ENCODE measurements around the gene MYOG.
A peak's percentile ranks its signal among the peaks of the same experiment; 100 is the strongest.

MYOG gene

GRCh38 chr1:203090421-203091198 lies 4.8 kb upstream of the MYOG start:
- no peak for DNase-seq

- no peak for DNase-seq
These were observed 3.8 kb upstream of the MYOG start for GRCh38 chr1:203089651-203090045.

- DNase-seq, result no peak
These were observed 3.3 kb upstream of the MYOG start for GRCh38 chr1:203089001-203089650.

GRCh38 chr1:203088441-203088840 lies 2.6 kb upstream of the MYOG start:
- no peak for DNase-seq

- DNase-seq, result no peak
These were observed 1.4 kb upstream of the MYOG start for GRCh38 chr1:203086992-203087763.

- no peak for DNase-seq
These were observed 954 bp downstream of the MYOG start for GRCh38 chr1:203084588-203085527.

- no peak for DNase-seq
These were observed 2.3 kb downstream of the MYOG start for GRCh38 chr1:203083463-203083921.

- no peak for DNase-seq
These were observed 3.0 kb downstream of the MYOG start for GRCh38 chr1:203082571-203083462.

- no peak for DNase-seq
These were observed 3.6 kb downstream of the MYOG start for GRCh38 chr1:203082231-203082505.

- DNase-seq, result no peak
These were observed 4.2 kb downstream of the MYOG start for GRCh38 chr1:203081465-203082230.

- DNase-seq, result no peak
These were observed 5.4 kb downstream of the MYOG start for GRCh38 chr1:203080456-203080855.

GRCh38 chr1:203078478-203078877 lies 7.3 kb downstream of the MYOG start:
- no peak for DNase-seq

- no peak for DNase-seq
These were observed 7.9 kb downstream of the MYOG start for GRCh38 chr1:203077956-203078355.

GRCh38 chr1:203077367-203077766 lies 8.4 kb downstream of the MYOG start:
- DNase-seq, result no peak

- DNase-seq, result no peak
These were observed 9.7 kb downstream of the MYOG start for GRCh38 chr1:203076031-203076511.

GRCh38 chr1:203075236-203076030 lies 10.4 kb downstream of the MYOG start:
- DNase-seq, result no peak

GRCh38 chr1:203074610-203075009 lies 11.2 kb downstream of the MYOG start:
- no peak for DNase-seq

- DNase-seq, result no peak
These were observed 12.3 kb downstream of the MYOG start for GRCh38 chr1:203073469-203073868.

GRCh38 chr1:203072911-203073310 lies 12.9 kb downstream of the MYOG start:
- peak; percentile 18 for DNase-seq
